Right lobe of liver (tissue), 6 donors: Measurements from ENCODE around the gene VCL. TPM values are rescaled to one million over a fixed set of nuclear protein-coding genes. Genes with fewer than 3 reads are reported as not detected.

ENCODE experiments used
- ATAC-seq, 4 donors: fragments of 200-7000 bp; cut with Tn5 transposase; one replicate each; pipeline ENCODE4 v1.9.1; 2020; ENCODE audit warnings: mild to moderate bottlenecking in 4 of 4, moderate library complexity in 4 of 4
- DNase-seq, 3 donors: peaks; one replicate each; pipeline ENCODE4 v3.0.0-alpha.2; 2020
- H3K27ac ChIP-seq, 3 donors: fragments of 200-600 bp; one replicate each; pipeline ENCODE4 v1.8.0; 2022
- H3K27me3 ChIP-seq, 2 donors: fragments of 200-600 bp; one replicate each; pipeline ENCODE4 v1.8.0; 2022
- H3K36me3 ChIP-seq, 4 donors: fragments of 200-600 bp; sonication (generic) in 1 of 4; one replicate each; pipeline versions ENCODE4 v1.5.1 to v1.8.0; 2017 to 2022; ENCODE audit warnings: control low read depth in 1 of 4
- H3K4me1 ChIP-seq, 4 donors: fragments of 200-600 bp; sonication (generic) in 1 of 4; one replicate each; pipeline versions ENCODE4 v1.5.1 to v1.8.0; 2017 to 2022; ENCODE audit warnings: control low read depth in 1 of 4
- H3K4me3 ChIP-seq, 3 donors: fragments of 200-600 bp; one replicate each; pipeline ENCODE4 v1.8.0; 2022
- H3K9me3 ChIP-seq, 4 donors: fragments of 200-600 bp; sonication (generic) in 1 of 4; one replicate each; pipeline versions ENCODE4 v1.5.1 to v1.8.0; 2017 to 2022; ENCODE audit warnings: control low read depth in 1 of 4
- CTCF ChIP-seq, 4 donors: fragments of 200-600 bp in 3 of 4; fragments of 450-650 bp in 1 of 4; IDR thresholded peaks; one replicate each; pipeline versions ENCODE4 v1.5.1 to v1.8.0; 2016 to 2022; ENCODE audit warnings: antibody characterized with exemption in 4 of 4, mild to moderate bottlenecking in 2 of 4
- POLR2A ChIP-seq: fragments of 450-650 bp; IDR thresholded peaks from one replicate; pipeline ENCODE4 v1.6.1; 2017; ENCODE audit warnings: antibody characterized with exemption, mild to moderate bottlenecking
- WGBS: methylation state at CpG from one replicate; pipeline ENCODE4 v1.1.6; 2018; ENCODE audit warnings: low coverage, low lambda C conversion rate; ENCODE audit not compliant: insufficient coverage; ENCODE audit errors: missing lambda C conversion rate; 5-methylcytosine and 5-hydroxymethylcytosine counted together
- intact Hi-C, 2 donors: fragments of 100-400 bp; cut with DNase I; formaldehyde crosslinking; loops; one replicate each; pipeline versions ENCODE4 v1.11.2 to v1.14.1; 2022
- total RNA-seq, 6 experiments: library from RNA; depleted of rRNA in 2 of 6; stranded (reverse); fragments of >200 nt in 2 of 6; fragmentation: NEBNext Ultra II Directional in 3 of 6; extraction: Animal tissue kit (Norgen Biotek cat#: 25700) in 3 of 6; gene quantifications; one replicate each; pipeline versions ENCODE4 v1.1.0 to v1.2.4, GENCODE V29; 2016 to 2023
- donor health status: DM: no; HTN: yes; CAD: no.
- donor health status: DM: no; HTN: no; CAD: no.
- donor health status: DM: no; HTN: no; CAD: no.
- donor health status: DM: no; HTN: yes; CAD: no.
- donor health status: DM: no; HTN: yes; CAD: no.

VCL gene
- total RNA-seq, 6 experiments from 2014 or later, result 13.2 to 58.9 (median 27.5) TPM

DNA sequence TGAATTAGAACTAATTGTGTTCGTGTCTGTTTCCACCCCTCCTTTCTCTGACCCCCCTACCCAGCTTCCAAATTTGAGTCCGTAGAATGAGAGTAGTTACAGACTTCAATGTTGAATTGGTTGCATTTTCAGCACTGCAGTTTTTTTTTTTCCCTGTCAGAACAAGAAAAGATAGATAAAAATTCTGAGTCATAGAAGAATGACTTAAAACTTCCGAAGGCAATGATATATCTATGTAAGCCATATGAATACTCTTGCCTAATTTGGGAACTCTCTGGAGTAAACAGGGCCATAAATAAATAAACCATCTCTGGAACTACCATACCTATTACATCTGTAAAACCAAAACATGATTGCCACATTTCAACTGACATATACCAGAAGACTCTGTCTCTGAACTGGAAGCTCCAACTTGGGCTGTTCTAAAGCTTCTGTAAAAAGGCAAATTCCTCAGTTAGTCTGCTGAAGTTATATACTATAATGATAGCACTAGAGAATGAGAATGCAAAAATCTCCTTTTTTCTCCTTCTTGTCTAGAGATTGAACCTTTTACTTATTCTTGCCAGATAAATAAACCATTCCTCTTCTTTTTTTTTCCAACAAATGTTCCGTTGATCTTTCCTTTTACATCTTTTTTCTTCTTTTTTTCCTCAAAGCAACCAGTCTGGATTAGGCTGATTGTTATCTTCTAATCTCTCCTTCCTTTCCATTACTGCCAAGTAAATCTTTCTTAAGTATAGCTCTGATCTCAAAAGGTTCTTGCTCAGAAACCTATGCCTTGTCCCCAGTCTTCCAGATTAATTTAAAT lies 23.5 kb downstream of the VCL start:
- H3K36me3 ChIP-seq, result no peaks in the 10 kb centered on the region
- 67% methylated on average over 4 of the region's 4 CpGs for WGBS
- TF ChIP-seq POLR2A (no peak), CTCF (IDR thresholded peaks at IDR 0.05) (no peak)
- H3K27ac ChIP-seq, result no peak overlapping the region
- no peak for ATAC-seq
- no peaks in the 10 kb centered on the region for H3K27me3 ChIP-seq
- no peak overlapping the region for H3K4me3 ChIP-seq
- intact Hi-C loops, result no loop called here
- no peaks in the 10 kb centered on the region for H3K9me3 ChIP-seq
- no peak for DNase-seq
- H3K4me1 ChIP-seq, result peaks cover 0 to 20% (median 3%) of the 10 kb centered on the region in 4 donors

DNA sequence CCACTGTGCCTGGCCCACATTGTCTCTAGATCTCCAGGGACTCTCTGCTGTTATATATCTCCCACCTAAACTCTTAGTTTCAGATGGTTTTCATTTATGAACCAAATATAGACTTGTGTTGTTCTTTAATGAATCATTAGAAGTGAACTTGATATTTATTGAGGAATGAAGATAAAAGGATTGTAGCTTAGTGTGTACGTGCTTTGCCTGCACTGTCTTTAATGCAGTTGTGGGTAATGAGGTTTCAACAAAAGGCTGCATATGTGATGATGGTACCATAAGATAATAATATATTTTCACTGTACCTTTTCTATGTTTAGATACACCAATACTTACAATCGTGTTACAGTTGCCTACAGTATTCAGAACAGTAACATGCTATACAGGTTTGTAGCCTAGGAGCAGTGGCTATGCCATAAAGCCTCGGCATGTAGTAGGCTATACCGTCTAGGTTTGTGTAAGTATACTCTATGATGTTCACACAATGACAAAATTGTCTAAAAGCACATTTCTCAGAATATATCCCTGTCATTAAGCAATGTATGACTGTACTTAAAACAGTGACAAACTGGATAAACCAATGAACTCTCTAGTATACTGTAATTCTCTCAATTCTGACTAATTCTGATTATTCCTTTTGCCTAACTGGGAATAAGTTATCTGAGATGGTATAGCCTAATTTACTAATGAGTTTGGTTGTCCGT lies 25.2 kb downstream of the VCL start:
- WGBS, result 58% methylated on average over 5 of the region's 5 CpGs
- TF ChIP-seq POLR2A, result no peak
- H3K27ac ChIP-seq, result no peak overlapping the region
- no peaks in the 10 kb centered on the region for H3K36me3 ChIP-seq
- H3K4me1 ChIP-seq, result peaks cover 0 to 19% (median 3%) of the 10 kb centered on the region in 4 donors
- no peak overlapping the region for H3K4me3 ChIP-seq
- DNase-seq (no peak), ATAC-seq (no peak)
- no peaks in the 10 kb centered on the region for H3K9me3 ChIP-seq
- intact Hi-C loops, result no loop called here
- H3K27me3 ChIP-seq, result no peaks in the 10 kb centered on the region

DNA sequence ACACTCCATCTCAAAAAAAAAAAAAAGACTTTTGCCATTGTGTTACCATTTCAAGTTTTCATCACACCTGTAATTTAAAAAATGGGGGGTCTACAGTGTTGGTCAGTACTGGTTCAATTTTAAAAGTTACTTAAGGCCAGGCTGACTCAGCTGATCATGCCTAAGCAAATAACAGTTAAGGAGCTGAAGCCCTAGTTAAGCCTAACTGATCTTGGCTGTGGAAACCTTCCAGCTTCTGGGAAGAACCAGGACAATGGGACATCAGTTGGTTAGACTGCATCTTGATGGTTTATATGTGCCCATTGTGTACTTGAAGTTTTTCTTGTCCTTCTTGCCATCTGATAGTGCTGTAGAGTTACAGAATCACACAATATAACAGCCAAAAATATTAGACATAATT lies 26.7 kb downstream of the VCL start:
- ATAC-seq (no peak), DNase-seq (no peak)
- Histone ChIP-seq H3K27ac (no peak overlapping the region), H3K4me3 (no peak overlapping the region), H3K4me1 (peaks cover 0 to 9% (median 0%) of the 10 kb centered on the region in 4 donors), H3K36me3 (no peaks in the 10 kb centered on the region), H3K9me3 (no peaks in the 10 kb centered on the region), H3K27me3 (no peaks in the 10 kb centered on the region)
- TF ChIP-seq CTCF (IDR thresholded peaks at IDR 0.05) (no peak), POLR2A (no peak)
- intact Hi-C loops, result no loop called here

DNA sequence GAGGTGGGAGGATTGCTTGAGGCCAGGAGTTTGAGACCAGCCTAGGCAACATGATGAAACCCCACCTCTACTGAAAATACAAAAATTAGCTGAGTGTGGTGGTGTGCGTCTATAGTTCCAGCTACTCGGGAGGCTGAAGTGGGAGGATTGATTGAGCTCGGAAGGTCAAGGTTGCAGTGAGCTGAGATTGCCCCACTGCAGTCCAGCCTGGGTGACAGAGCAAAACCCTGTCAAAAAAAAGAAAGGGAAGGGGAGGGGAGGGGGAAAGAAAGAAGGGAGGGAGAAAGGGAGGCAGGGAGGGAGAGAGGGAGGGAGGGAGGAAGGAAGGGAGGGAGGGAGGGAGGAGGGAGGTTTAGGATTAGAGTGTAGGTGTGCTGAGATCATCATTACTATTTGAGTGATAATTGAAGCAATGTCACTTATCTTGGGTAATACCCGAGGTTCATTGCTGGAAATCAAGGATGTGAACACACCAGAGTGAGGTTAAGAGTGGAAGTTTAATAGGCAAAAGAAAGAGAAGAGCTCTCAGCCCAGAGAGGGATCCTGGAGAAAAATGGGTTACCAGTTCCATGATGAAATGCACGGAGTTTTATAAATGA lies 27.6 kb downstream of the VCL start:
- TF ChIP-seq CTCF (IDR thresholded peaks at IDR 0.05) (no peak), POLR2A (no peak)
- H3K4me1 ChIP-seq, result peaks cover 0 to 9% (median 0%) of the 10 kb centered on the region in 4 donors
- H3K9me3 ChIP-seq, result no peaks in the 10 kb centered on the region
- DNase-seq (no peak), ATAC-seq (no peak)
- 69% methylated on average over 5 of the region's 5 CpGs for WGBS
- H3K36me3 ChIP-seq, result no peaks in the 10 kb centered on the region
- no peaks in the 10 kb centered on the region for H3K27me3 ChIP-seq
- intact Hi-C loops, result no loop called here
- no peak overlapping the region for H3K27ac ChIP-seq
- no peak overlapping the region for H3K4me3 ChIP-seq
